HepG2 (cell line): ENCODE results near the gene PELI1. TPM values are rescaled to one million over a fixed set of nuclear protein-coding genes. Genes with fewer than 3 reads are reported as not detected.

ENCODE experiments used
- ATM ChIP-seq: fragments of 450-650 bp; IDR thresholded peaks from 2 replicates; pipeline ENCODE4 v1.7.1; 2017; ENCODE audit warnings: mild to moderate bottlenecking, borderline replicate concordance
- EZH2 ChIP-seq: conservative IDR thresholded peaks from 2 replicates; pipeline ENCODE4 v1.6.1; 2012; ENCODE audit warnings: mild to moderate bottlenecking, low read depth, low read length, moderate library complexity
- IRX3 ChIP-seq: sonication (generic); formaldehyde crosslinking; IDR thresholded peaks from 2 replicates; pipeline ENCODE4 v1.8.1; 2023; ENCODE audit warnings: mild to moderate bottlenecking, low read depth, missing genetic modification reagents, borderline replicate concordance
- polyA plus RNA-seq, 8 experiments: library from polyadenylated mRNA; depleted of rRNA in 3 of 8; stranded (reverse) in 7 of 8; unstranded in 1 of 8; fragments of >200 nt; fragmentation: Illumina TruSeq in 4 of 8; extraction: Trizol in 4 of 8; gene quantifications; 2 replicates each; pipeline versions ENCODE4 v1.2.1 to v1.2.3, GENCODE V29; 2011 to 2016; ENCODE audit warnings: low read depth in 4 of 8, missing spikeins in 1 of 8, mixed read lengths in 1 of 8; ENCODE audit not compliant: insufficient read depth in 1 of 8
- total RNA-seq, 5 experiments: library from RNA; depleted of rRNA; stranded (reverse); fragments of >200 nt; fragmentation: Illumina TruSeq; extraction: Trizol; gene quantifications; 2 replicates each; pipeline ENCODE4 v1.2.3, GENCODE V29; 2016; ENCODE audit warnings: low read depth in 1 of 5
- TF ChIP-seq, protein P1 (sequence below): IDR thresholded peaks from 2 replicates; pipeline ENCODE4 v1.6.1; 2016; ENCODE audit warnings: missing genetic modification reagents, missing compliant biosample characterization
- TF ChIP-seq, protein P2 (sequence below): sonication (generic); formaldehyde crosslinking; IDR thresholded peaks from 2 replicates; pipeline ENCODE4 v1.9.0; 2021; ENCODE audit warnings: missing genetic modification reagents, borderline replicate concordance
- TF ChIP-seq, protein P3 (sequence below): sonication (generic); formaldehyde crosslinking; IDR thresholded peaks from 2 replicates; pipeline ENCODE4 v1.5.1; 2020; ENCODE audit warnings: missing genetic modification reagents, mild to moderate bottlenecking, borderline replicate concordance
- TF ChIP-seq, protein P4 (sequence below): sonication (generic); formaldehyde crosslinking; IDR thresholded peaks from 2 replicates; pipeline ENCODE4 v1.4.0; 2020; ENCODE audit warnings: mild to moderate bottlenecking, missing genetic modification reagents, borderline replicate concordance
- TF ChIP-seq, protein P5 (sequence below): sonication (generic); formaldehyde crosslinking; IDR thresholded peaks from 2 replicates; pipeline ENCODE4 v1.9.0; 2021; ENCODE audit warnings: missing genetic modification reagents, mild to moderate bottlenecking, borderline replicate concordance
- TF ChIP-seq, protein P6 (sequence below), 2 experiments: sonication (generic) in 1 of 2; formaldehyde crosslinking in 1 of 2; IDR thresholded peaks; 2 replicates each; pipeline versions ENCODE4 v1.4.0 to v1.6.1; 2018 to 2020; ENCODE audit warnings: missing genetic modification reagents in 2 of 2, borderline replicate concordance in 1 of 2, low read depth in 1 of 2, mild to moderate bottlenecking in 1 of 2, missing biosample characterization in 1 of 2

Gene PELI1
- total and polyA plus RNA-seq, 2 of the 13 experiments (the other 11 are each of a cell fraction or from before 2014, with no cell fraction given), result 12.5 to 16.2 TPM

DNA sequence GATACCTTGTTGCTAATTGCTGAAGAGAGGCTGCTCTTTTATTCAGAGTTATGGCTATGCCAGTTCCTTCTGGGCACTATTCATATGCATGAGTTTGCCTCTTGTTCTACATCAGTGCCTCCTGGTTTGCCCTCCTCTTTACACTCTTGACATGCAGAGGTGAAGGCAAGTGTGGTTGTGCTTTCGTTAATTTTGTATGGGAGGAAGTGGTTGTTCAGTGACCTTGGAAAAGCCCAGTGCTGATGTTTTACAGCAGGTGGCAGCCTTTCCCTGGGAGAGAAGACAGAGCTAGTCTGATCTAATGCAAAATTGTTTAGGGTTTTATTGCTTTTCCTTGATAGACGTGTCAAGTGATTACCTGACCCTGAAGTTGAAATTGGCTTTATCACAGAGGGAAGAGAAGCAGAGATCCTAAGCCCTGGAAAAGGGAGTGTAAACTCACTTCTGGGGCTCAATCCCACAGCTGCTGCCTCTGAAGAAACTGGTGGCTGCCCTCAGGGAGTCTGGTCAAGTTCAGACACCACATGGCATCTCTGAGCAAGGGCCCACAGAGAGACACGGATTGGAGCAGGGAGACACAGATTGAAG is 94.5 kb downstream of the PELI1 start (continued):
- TF ChIP-seq, protein P1, sequence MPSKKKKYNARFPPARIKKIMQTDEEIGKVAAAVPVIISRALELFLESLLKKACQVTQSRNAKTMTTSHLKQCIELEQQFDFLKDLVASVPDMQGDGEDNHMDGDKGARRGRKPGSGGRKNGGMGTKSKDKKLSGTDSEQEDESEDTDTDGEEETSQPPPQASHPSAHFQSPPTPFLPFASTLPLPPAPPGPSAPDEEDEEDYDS (CRISPR knock-in tag), result 0 out of 2 replicates have a peak, but pooled peaks have one; percentile 21
- TF ChIP-seq ATM (no peak), EZH2 (no peak), IRX3 (CRISPR knock-in tag) (no peak)
- TF ChIP-seq, protein P2, sequence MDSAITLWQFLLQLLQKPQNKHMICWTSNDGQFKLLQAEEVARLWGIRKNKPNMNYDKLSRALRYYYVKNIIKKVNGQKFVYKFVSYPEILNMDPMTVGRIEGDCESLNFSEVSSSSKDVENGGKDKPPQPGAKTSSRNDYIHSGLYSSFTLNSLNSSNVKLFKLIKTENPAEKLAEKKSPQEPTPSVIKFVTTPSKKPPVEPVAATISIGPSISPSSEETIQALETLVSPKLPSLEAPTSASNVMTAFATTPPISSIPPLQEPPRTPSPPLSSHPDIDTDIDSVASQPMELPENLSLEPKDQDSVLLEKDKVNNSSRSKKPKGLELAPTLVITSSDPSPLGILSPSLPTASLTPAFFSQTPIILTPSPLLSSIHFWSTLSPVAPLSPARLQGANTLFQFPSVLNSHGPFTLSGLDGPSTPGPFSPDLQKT (CRISPR knock-in tag), result no peak
- TF ChIP-seq, protein P3, sequence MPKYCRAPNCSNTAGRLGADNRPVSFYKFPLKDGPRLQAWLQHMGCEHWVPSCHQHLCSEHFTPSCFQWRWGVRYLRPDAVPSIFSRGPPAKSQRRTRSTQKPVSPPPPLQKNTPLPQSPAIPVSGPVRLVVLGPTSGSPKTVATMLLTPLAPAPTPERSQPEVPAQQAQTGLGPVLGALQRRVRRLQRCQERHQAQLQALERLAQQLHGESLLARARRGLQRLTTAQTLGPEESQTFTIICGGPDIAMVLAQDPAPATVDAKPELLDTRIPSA (CRISPR knock-in tag), result no peak
- TF ChIP-seq, protein P4, sequence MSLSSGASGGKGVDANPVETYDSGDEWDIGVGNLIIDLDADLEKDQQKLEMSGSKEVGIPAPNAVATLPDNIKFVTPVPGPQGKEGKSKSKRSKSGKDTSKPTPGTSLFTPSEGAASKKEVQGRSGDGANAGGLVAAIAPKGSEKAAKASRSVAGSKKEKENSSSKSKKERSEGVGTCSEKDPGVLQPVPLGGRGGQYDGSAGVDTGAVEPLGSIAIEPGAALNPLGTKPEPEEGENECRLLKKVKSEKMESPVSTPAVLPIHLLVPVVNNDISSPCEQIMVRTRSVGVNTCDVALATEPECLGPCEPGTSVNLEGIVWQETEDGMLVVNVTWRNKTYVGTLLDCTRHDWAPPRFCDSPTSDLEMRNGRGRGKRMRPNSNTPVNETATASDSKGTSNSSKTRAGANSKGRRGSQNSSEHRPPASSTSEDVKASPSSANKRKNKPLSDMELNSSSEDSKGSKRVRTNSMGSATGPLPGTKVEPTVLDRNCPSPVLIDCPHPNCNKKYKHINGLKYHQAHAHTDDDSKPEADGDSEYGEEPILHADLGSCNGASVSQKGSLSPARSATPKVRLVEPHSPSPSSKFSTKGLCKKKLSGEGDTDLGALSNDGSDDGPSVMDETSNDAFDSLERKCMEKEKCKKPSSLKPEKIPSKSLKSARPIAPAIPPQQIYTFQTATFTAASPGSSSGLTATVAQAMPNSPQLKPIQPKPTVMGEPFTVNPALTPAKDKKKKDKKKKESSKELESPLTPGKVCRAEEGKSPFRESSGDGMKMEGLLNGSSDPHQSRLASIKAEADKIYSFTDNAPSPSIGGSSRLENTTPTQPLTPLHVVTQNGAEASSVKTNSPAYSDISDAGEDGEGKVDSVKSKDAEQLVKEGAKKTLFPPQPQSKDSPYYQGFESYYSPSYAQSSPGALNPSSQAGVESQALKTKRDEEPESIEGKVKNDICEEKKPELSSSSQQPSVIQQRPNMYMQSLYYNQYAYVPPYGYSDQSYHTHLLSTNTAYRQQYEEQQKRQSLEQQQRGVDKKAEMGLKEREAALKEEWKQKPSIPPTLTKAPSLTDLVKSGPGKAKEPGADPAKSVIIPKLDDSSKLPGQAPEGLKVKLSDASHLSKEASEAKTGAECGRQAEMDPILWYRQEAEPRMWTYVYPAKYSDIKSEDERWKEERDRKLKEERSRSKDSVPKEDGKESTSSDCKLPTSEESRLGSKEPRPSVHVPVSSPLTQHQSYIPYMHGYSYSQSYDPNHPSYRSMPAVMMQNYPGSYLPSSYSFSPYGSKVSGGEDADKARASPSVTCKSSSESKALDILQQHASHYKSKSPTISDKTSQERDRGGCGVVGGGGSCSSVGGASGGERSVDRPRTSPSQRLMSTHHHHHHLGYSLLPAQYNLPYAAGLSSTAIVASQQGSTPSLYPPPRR, result peak; percentile 28; the same call in 1 of the 2 replicates
- TF ChIP-seq, protein P5, sequence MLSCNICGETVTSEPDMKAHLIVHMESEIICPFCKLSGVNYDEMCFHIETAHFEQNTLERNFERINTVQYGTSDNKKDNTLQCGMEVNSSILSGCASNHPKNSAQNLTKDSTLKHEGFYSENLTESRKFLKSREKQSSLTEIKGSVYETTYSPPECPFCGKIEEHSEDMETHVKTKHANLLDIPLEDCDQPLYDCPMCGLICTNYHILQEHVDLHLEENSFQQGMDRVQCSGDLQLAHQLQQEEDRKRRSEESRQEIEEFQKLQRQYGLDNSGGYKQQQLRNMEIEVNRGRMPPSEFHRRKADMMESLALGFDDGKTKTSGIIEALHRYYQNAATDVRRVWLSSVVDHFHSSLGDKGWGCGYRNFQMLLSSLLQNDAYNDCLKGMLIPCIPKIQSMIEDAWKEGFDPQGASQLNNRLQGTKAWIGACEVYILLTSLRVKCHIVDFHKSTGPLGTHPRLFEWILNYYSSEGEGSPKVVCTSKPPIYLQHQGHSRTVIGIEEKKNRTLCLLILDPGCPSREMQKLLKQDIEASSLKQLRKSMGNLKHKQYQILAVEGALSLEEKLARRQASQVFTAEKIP (CRISPR knock-in tag), result no peak
- TF ChIP-seq, protein P6, sequence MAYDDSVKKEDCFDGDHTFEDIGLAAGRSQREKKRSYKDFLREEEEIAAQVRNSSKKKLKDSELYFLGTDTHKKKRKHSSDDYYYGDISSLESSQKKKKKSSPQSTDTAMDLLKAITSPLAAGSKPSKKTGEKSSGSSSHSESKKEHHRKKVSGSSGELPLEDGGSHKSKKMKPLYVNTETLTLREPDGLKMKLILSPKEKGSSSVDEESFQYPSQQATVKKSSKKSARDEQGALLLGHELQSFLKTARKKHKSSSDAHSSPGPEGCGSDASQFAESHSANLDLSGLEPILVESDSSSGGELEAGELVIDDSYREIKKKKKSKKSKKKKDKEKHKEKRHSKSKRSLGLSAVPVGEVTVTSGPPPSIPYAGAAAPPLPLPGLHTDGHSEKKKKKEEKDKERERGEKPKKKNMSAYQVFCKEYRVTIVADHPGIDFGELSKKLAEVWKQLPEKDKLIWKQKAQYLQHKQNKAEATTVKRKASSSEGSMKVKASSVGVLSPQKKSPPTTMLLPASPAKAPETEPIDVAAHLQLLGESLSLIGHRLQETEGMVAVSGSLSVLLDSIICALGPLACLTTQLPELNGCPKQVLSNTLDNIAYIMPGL (CRISPR knock-in tag; IDR thresholded peaks at IDR 0.05; ENCODE audit: borderline replicate concordance in 1 of 2, low read depth in 1 of 2), result peak; percentile 18 to 64; a peak in 3 of 4 replicates
